ENCODE measurements around the gene REXO4. TPM values are rescaled to one million over a fixed set of nuclear protein-coding genes. Genes with fewer than 3 reads are reported as not detected.
A peak's percentile ranks its signal among the peaks of the same experiment; 100 is the strongest.

REXO4 gene
- total RNA-seq, 1 donor from 2014 or later, result 22.5 TPM

DNA sequence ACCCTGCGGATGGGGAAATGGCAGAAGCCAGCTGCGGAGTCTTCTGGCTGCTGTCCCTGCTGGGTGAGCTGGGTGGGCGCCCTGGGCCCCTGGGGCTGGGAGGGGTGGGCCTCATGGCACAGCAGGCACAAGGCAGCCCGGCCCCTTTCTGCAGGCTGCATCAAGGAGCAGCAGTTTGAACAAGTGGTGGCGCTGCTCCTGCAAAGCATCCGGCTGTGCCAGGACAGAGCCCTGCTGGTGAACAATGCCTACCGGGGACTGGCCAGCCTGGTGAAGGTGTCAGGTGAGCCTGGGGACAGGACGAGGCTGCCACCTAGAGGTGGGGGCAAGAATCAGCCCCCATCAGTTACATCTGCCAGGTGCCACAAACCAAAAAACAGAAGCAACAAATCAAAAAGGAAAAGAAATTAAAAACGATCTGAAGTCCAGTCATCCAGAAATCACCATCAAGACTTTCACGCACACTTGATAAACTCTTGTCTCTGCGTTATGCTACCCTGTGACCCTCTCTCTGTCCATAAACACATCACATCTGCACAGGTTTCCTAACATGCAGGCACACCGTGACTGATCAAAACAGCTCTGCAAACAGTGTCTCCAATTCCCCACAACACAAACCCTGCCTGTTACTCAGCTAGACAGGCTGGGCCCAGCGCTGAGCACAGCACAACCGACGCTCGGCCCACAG, 13.9 kb downstream of the REXO4 start:
- Mint-ChIP-seq H3K36me3 (ENCODE audit: low read depth, unreplicated experiment) (peaks cover 13% of the 10 kb centered on the region), H3K27ac (ENCODE audit: unreplicated experiment) (no peak overlapping the region), H3K27me3 (ENCODE audit: low read depth, unreplicated experiment) (no peaks in the 10 kb centered on the region), H3K4me3 (ENCODE audit: unreplicated experiment) (no peak overlapping the region), H3K9me3 (ENCODE audit: unreplicated experiment) (no peaks in the 10 kb centered on the region), H3K4me1 (ENCODE audit: low read depth, unreplicated experiment) (peaks cover 10% of the 10 kb centered on the region)
- Histone ChIP-seq H3K36me3 (ENCODE audit: insufficient read depth, low read length) (peaks cover 6% of the 10 kb centered on the region), H4K20me1 (ENCODE audit: insufficient read depth, low read length) (peaks cover 37% of the 10 kb centered on the region), H2AFZ (ENCODE audit: low read depth, low read length) (no peak overlapping the region), H3K79me2 (ENCODE audit: insufficient read depth, low read length) (no peaks in the 10 kb centered on the region), H3K4me2 (ENCODE audit: low read length) (no peak overlapping the region), H3K27me3 (ENCODE audit: insufficient read depth, low read length) (no peaks in the 10 kb centered on the region), H3K27ac (ENCODE audit: low read depth, low read length) (no peak overlapping the region), H3K9me3 (ENCODE audit: insufficient read depth, low read depth, low read length) (no peaks in the 10 kb centered on the region), H3K4me1 (ENCODE audit: insufficient read depth, low read length) (peaks cover 9% of the 10 kb centered on the region), H3K9ac (ENCODE audit: low read length) (no peak overlapping the region), H3K4me3 (ENCODE audit: insufficient read depth, low read depth, low read length) (no peak overlapping the region)
- DNase-seq (ENCODE audit: low read depth) (no peak), FAIRE-seq (no peak)
- TF ChIP-seq EZH2 (IDR thresholded peaks at IDR 0.05; ENCODE audit: insufficient read depth, low read length), result no peak
- TF ChIP-seq, protein P1, sequence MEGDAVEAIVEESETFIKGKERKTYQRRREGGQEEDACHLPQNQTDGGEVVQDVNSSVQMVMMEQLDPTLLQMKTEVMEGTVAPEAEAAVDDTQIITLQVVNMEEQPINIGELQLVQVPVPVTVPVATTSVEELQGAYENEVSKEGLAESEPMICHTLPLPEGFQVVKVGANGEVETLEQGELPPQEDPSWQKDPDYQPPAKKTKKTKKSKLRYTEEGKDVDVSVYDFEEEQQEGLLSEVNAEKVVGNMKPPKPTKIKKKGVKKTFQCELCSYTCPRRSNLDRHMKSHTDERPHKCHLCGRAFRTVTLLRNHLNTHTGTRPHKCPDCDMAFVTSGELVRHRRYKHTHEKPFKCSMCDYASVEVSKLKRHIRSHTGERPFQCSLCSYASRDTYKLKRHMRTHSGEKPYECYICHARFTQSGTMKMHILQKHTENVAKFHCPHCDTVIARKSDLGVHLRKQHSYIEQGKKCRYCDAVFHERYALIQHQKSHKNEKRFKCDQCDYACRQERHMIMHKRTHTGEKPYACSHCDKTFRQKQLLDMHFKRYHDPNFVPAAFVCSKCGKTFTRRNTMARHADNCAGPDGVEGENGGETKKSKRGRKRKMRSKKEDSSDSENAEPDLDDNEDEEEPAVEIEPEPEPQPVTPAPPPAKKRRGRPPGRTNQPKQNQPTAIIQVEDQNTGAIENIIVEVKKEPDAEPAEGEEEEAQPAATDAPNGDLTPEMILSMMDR (IDR thresholded peaks at IDR 0.05; ENCODE audit: insufficient read depth, low read depth, low read length), result peak; percentile 17

- no peak overlapping the region for H2AFZ ChIP-seq (ENCODE audit: low read depth, low read length)
- Mint-ChIP-seq H3K36me3 (ENCODE audit: low read depth, unreplicated experiment) (peaks cover 13% of the 10 kb centered on the region), H3K27me3 (ENCODE audit: low read depth, unreplicated experiment) (peaks cover 5% of the 10 kb centered on the region), H3K27ac (ENCODE audit: unreplicated experiment) (no peak overlapping the region), H3K9me3 (ENCODE audit: unreplicated experiment) (no peaks in the 10 kb centered on the region), H3K4me1 (ENCODE audit: low read depth, unreplicated experiment) (peaks cover 10% of the 10 kb centered on the region), H3K4me3 (ENCODE audit: unreplicated experiment) (no peak overlapping the region)
- H3K4me1 ChIP-seq (ENCODE audit: insufficient read depth, low read length), result peaks cover 9% of the 10 kb centered on the region
- peaks cover 5% of the 10 kb centered on the region for H3K36me3 ChIP-seq (ENCODE audit: insufficient read depth, low read length)
- H3K27me3 ChIP-seq (ENCODE audit: insufficient read depth, low read length), result no peaks in the 10 kb centered on the region
- H3K9ac ChIP-seq (ENCODE audit: low read length), result no peak overlapping the region
- no peaks in the 10 kb centered on the region for H3K9me3 ChIP-seq (ENCODE audit: insufficient read depth, low read depth, low read length)
- DNase-seq (ENCODE audit: low read depth) (no peak), FAIRE-seq (no peak)
- no peak overlapping the region for H3K4me2 ChIP-seq (ENCODE audit: low read length)
- H3K79me2 ChIP-seq (ENCODE audit: insufficient read depth, low read length), result no peaks in the 10 kb centered on the region
- H3K4me3 ChIP-seq (ENCODE audit: insufficient read depth, low read depth, low read length), result no peak overlapping the region
- H4K20me1 ChIP-seq (ENCODE audit: insufficient read depth, low read length), result peaks cover 33% of the 10 kb centered on the region
- no peak overlapping the region for H3K27ac ChIP-seq (ENCODE audit: low read depth, low read length)
- no peak for TF ChIP-seq EZH2 (IDR thresholded peaks at IDR 0.05; ENCODE audit: insufficient read depth, low read length)
- TF ChIP-seq, protein P1 (IDR thresholded peaks at IDR 0.05; ENCODE audit: insufficient read depth, low read depth, low read length), result no peak
Measured at GRCh38 chr9:133402689-133403088, 15.1 kb downstream of the REXO4 start.

GRCh38 chr9:133401588-133401987, 16.2 kb downstream of the REXO4 start:
- Histone ChIP-seq H3K27me3 (ENCODE audit: insufficient read depth, low read length) (no peaks in the 10 kb centered on the region), H3K4me2 (ENCODE audit: low read length) (no peak overlapping the region), H3K4me3 (ENCODE audit: insufficient read depth, low read depth, low read length) (no peak overlapping the region), H3K9me3 (ENCODE audit: insufficient read depth, low read depth, low read length) (no peaks in the 10 kb centered on the region), H3K9ac (ENCODE audit: low read length) (no peak overlapping the region), H3K79me2 (ENCODE audit: insufficient read depth, low read length) (no peaks in the 10 kb centered on the region), H3K27ac (ENCODE audit: low read depth, low read length) (no peak overlapping the region), H4K20me1 (ENCODE audit: insufficient read depth, low read length) (peaks cover 23% of the 10 kb centered on the region), H2AFZ (ENCODE audit: low read depth, low read length) (no peak overlapping the region), H3K36me3 (ENCODE audit: insufficient read depth, low read length) (peaks cover 5% of the 10 kb centered on the region), H3K4me1 (ENCODE audit: insufficient read depth, low read length) (peaks cover 9% of the 10 kb centered on the region)
- FAIRE-seq, result no peak
- H3K9me3 Mint-ChIP-seq (ENCODE audit: unreplicated experiment), result no peaks in the 10 kb centered on the region
- H3K27ac Mint-ChIP-seq (ENCODE audit: unreplicated experiment), result no peak overlapping the region
- no peak for DNase-seq (ENCODE audit: low read depth)
- no peak overlapping the region for H3K4me3 Mint-ChIP-seq (ENCODE audit: unreplicated experiment)
- H3K27me3 Mint-ChIP-seq (ENCODE audit: low read depth, unreplicated experiment), result peaks cover 14% of the 10 kb centered on the region
- peaks cover 9% of the 10 kb centered on the region for H3K4me1 Mint-ChIP-seq (ENCODE audit: low read depth, unreplicated experiment)
- H3K36me3 Mint-ChIP-seq (ENCODE audit: low read depth, unreplicated experiment), result peaks cover 8% of the 10 kb centered on the region
- TF ChIP-seq, protein P1 (IDR thresholded peaks at IDR 0.05; ENCODE audit: insufficient read depth, low read depth, low read length), result no peak
- TF ChIP-seq EZH2 (IDR thresholded peaks at IDR 0.05; ENCODE audit: insufficient read depth, low read length), result no peak

Measured in astrocyte (in vitro differentiated cells and primary cell).